T1000 (cell line): Measurements from ENCODE around the gene ALKBH3.

ENCODE experiments used
- DNase-seq: peaks from one replicate; lab custom pipeline; 2025; ENCODE audit warnings: mixed read lengths; lab: John Stamatoyannopoulos, UW

The ALKBH3 gene

DNA sequence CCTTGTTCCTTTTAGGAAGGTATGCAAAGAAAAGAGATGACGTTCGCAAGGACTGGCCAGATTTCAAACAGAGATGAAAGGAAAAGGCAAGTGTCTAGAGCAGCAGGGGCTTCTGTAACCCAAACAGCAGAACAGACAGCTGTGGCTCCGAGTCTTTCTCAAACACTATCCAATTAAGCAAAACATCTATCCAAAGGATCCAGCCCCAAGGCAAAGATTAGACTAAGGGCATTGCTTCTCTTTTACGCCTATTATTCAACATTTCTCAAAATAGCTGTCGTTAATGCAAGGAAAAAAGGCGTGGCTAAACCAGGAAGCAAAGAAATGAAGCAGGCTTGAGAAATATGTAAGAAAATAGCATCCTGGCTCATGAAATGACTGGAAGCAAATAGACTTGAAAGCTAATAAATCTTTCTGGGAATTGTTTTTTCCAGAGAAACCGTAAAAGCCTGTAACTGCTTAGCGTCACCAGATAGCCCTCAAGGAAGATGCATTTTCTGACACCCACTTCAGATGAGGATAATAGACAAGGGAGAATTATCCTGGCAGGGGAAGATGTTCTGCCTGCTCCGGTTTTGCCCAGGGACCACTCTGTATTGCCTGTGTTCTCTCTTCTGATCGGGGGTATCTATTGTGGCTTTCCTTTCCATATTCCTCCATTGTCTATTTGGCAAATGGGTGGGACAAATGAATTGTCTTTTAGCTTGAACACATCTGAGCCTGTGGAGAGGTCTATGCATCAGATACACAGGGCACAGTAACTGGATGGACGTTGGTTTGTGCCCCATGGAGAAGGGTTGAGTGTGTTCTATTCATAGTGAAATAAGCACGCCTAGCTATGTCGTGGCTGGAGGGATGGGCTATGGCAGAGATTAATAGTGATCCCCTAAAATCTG, 82.0 kb downstream of the ALKBH3 start:
- no peak for DNase-seq

GRCh38 chr11:43963279-43963620, 82.6 kb downstream of the ALKBH3 start:
- no peak for DNase-seq

DNA sequence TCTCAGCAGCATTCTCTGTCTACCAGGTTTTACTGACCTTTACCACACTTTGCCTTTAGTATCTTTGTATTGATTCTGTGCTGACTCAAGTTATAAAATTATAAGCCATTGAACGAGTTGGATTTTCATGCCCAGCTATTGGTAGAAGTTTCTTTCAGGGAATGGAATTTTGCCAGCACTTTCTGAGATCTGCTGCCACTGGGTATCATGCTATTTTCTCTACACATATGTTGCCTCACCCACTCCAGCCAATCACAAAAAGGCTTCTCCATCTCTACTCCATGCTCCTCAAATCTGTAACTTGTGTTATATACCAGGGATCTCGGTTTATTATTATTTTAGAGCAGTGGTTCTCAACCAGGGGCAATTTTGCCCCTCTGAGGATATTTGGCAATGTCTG, 87.0 kb downstream of the ALKBH3 start:
- no peak for DNase-seq

DNA sequence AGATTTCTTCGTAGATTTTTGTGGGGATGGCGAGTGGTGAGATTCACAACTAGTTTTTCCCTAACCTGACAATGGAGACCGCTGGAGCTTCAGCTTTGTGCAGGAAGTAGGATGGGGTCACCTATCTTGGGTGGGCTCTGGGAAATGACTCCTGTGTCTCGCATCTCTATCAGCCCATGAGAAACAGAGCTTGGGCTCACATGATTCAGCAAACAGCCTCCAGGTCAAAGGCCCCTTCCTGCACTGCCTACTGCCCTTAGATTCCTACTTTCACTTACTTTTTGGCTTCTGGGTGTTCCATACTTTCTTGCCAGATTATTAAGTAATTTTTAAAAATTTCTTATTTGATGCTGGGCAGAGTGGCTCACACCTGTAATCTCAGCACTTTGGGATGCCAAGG, 88.1 kb downstream of the ALKBH3 start:
- DNase-seq, result no peak

- no peak for DNase-seq
Measured at GRCh38 chr11:43969543-43969942, 88.9 kb downstream of the ALKBH3 start.
